Right lobe of liver (tissue), 6 donors: ENCODE data around the gene GFOD1. TPM values are rescaled to one million over a fixed set of nuclear protein-coding genes. Genes with fewer than 3 reads are reported as not detected.

Experiments
- ATAC-seq, 4 donors: fragments of 200-7000 bp; cut with Tn5 transposase; one replicate each; pipeline ENCODE4 v1.9.1; 2020; ENCODE audit warnings: mild to moderate bottlenecking in 4 of 4, moderate library complexity in 4 of 4
- DNase-seq, 3 donors: peaks; one replicate each; pipeline ENCODE4 v3.0.0-alpha.2; 2020
- H3K27ac ChIP-seq, 3 donors: fragments of 200-600 bp; one replicate each; pipeline ENCODE4 v1.8.0; 2022
- H3K27me3 ChIP-seq, 2 donors: fragments of 200-600 bp; one replicate each; pipeline ENCODE4 v1.8.0; 2022
- H3K36me3 ChIP-seq, 4 donors: fragments of 200-600 bp; sonication (generic) in 1 of 4; one replicate each; pipeline versions ENCODE4 v1.5.1 to v1.8.0; 2017 to 2022; ENCODE audit warnings: control low read depth in 1 of 4
- H3K4me1 ChIP-seq, 4 donors: fragments of 200-600 bp; sonication (generic) in 1 of 4; one replicate each; pipeline versions ENCODE4 v1.5.1 to v1.8.0; 2017 to 2022; ENCODE audit warnings: control low read depth in 1 of 4
- H3K4me3 ChIP-seq, 3 donors: fragments of 200-600 bp; one replicate each; pipeline ENCODE4 v1.8.0; 2022
- H3K9me3 ChIP-seq, 4 donors: fragments of 200-600 bp; sonication (generic) in 1 of 4; one replicate each; pipeline versions ENCODE4 v1.5.1 to v1.8.0; 2017 to 2022; ENCODE audit warnings: control low read depth in 1 of 4
- CTCF ChIP-seq, 4 donors: fragments of 200-600 bp in 3 of 4; fragments of 450-650 bp in 1 of 4; IDR thresholded peaks; one replicate each; pipeline versions ENCODE4 v1.5.1 to v1.8.0; 2016 to 2022; ENCODE audit warnings: antibody characterized with exemption in 4 of 4, mild to moderate bottlenecking in 2 of 4
- POLR2A ChIP-seq: fragments of 450-650 bp; IDR thresholded peaks from one replicate; pipeline ENCODE4 v1.6.1; 2017; ENCODE audit warnings: antibody characterized with exemption, mild to moderate bottlenecking
- WGBS: methylation state at CpG from one replicate; pipeline ENCODE4 v1.1.6; 2018; ENCODE audit warnings: low coverage, low lambda C conversion rate; ENCODE audit not compliant: insufficient coverage; ENCODE audit errors: missing lambda C conversion rate; 5-methylcytosine and 5-hydroxymethylcytosine counted together
- intact Hi-C, 2 donors: fragments of 100-400 bp; cut with DNase I; formaldehyde crosslinking; loops; one replicate each; pipeline versions ENCODE4 v1.11.2 to v1.14.1; 2022
- total RNA-seq, 6 experiments: library from RNA; depleted of rRNA in 2 of 6; stranded (reverse); fragments of >200 nt in 2 of 6; fragmentation: NEBNext Ultra II Directional in 3 of 6; extraction: Animal tissue kit (Norgen Biotek cat#: 25700) in 3 of 6; gene quantifications; one replicate each; pipeline versions ENCODE4 v1.1.0 to v1.2.4, GENCODE V29; 2016 to 2023
- donor health status: DM: no; HTN: yes; CAD: no.
- donor health status: DM: no; HTN: no; CAD: no.
- donor health status: DM: no; HTN: no; CAD: no.
- donor health status: DM: no; HTN: yes; CAD: no.
- donor health status: DM: no; HTN: yes; CAD: no.

GFOD1 gene
- total RNA-seq, 6 experiments from 2014 or later = 5.4 to 8.5 (median 7.5) TPM

- H3K27me3 ChIP-seq = no peaks in the 10 kb centered on the region
- H3K9me3 ChIP-seq = no peaks in the 10 kb centered on the region
- ATAC-seq (no peak), DNase-seq (no peak)
- no peak for TF ChIP-seq CTCF (IDR thresholded peaks at IDR 0.05)
- no peak for TF ChIP-seq POLR2A
- H3K36me3 ChIP-seq = no peaks in the 10 kb centered on the region
- H3K27ac ChIP-seq = no peak overlapping the region
- peaks cover 0 to 21% (median 0%) of the 10 kb centered on the region in 4 donors for H3K4me1 ChIP-seq
- WGBS = 70% methylated on average over 5 of the region's 5 CpGs
- H3K4me3 ChIP-seq = no peak overlapping the region
- intact Hi-C loops = no loop called here
These were observed 53.7 kb downstream of the GFOD1 start for GRCh38 chr6:13433709-13434121.

- Histone ChIP-seq H3K27ac (no peak overlapping the region), H3K4me1 (peaks cover 0 to 22% (median 0%) of the 10 kb centered on the region in 4 donors), H3K27me3 (no peaks in the 10 kb centered on the region), H3K36me3 (no peaks in the 10 kb centered on the region), H3K9me3 (no peaks in the 10 kb centered on the region), H3K4me3 (no peak overlapping the region)
- ATAC-seq (peak in 2 of 4 donors; percentile 11 to 16), DNase-seq (no peak)
- TF ChIP-seq CTCF (IDR thresholded peaks at IDR 0.05) = no peak
- TF ChIP-seq POLR2A = no peak
- WGBS = 77% methylated on average over 4 of the region's 4 CpGs
- intact Hi-C loops = no loop called here
These were observed 54.7 kb downstream of the GFOD1 start for GRCh38 chr6:13432526-13433184.

- no peak overlapping the region for H3K27ac ChIP-seq
- WGBS = 60% methylated on average over 4 of the region's 5 CpGs
- H3K9me3 ChIP-seq = no peaks in the 10 kb centered on the region
- H3K27me3 ChIP-seq = no peaks in the 10 kb centered on the region
- intact Hi-C loops = no loop called here
- no peak for TF ChIP-seq POLR2A
- TF ChIP-seq CTCF (IDR thresholded peaks at IDR 0.05) = no peak
- DNase-seq = no peak
- peaks cover 0 to 28% (median 0%) of the 10 kb centered on the region in 4 donors for H3K4me1 ChIP-seq
- H3K4me3 ChIP-seq = no peak overlapping the region
- peak in 2 of 4 donors; percentile 8 to 62 for ATAC-seq
- H3K36me3 ChIP-seq = no peaks in the 10 kb centered on the region
These were observed 55.4 kb downstream of the GFOD1 start for GRCh38 chr6:13431861-13432465.

- DNase-seq = no peak
- Histone ChIP-seq H3K36me3 (no peaks in the 10 kb centered on the region), H3K4me1 (peaks cover 0 to 24% (median 0%) of the 10 kb centered on the region in 4 donors), H3K27me3 (no peaks in the 10 kb centered on the region), H3K9me3 (no peaks in the 10 kb centered on the region), H3K27ac (no peak overlapping the region), H3K4me3 (no peak overlapping the region)
- ATAC-seq = no peak
- intact Hi-C loops = no loop called here
- WGBS = 64% methylated on average over 6 of the region's 6 CpGs
- no peak for TF ChIP-seq POLR2A
- no peak for TF ChIP-seq CTCF (IDR thresholded peaks at IDR 0.05)
These were observed 56.2 kb downstream of the GFOD1 start for GRCh38 chr6:13431059-13431656.
